K562 (cell line): ENCODE results near the gene GALNT18. TPM values are rescaled to one million over a fixed set of nuclear protein-coding genes. Genes with fewer than 3 reads are reported as not detected.

Experiments used
- ATAC-seq: fragments of 200-7000 bp; cut with Tn5 transposase; 3 replicates; pipeline ENCODE4 v1.9.1; 2020; ENCODE audit warnings: moderate library complexity
- BruUV-seq: library from RNA; stranded (reverse); fragments of 400-500 nt; replicated peaks from 2 replicates; lab custom pipeline; 2021; lab: Mats Ljungman, UMichigan
- CTCF ChIA-PET: fragments of 300-600 bp; formaldehyde crosslinking; extraction: SDS; loops from one replicate; lab custom pipeline; 2021; ENCODE audit warnings: low intra/inter-chr PET ratio; lab: Yijun Ruan, JAX
- POLR2A ChIA-PET: fragments of 300-600, 350-650 bp; sonication (Branson Sonifier 250); formaldehyde crosslinking; extraction: SDS; loops from one replicate; lab custom pipeline; 2021; ENCODE audit warnings: antibody characterized with exemption, inconsistent platforms; lab: Yijun Ruan, JAX
- DNase-seq, 4 experiments: peaks; one replicate each; pipeline versions ENCODE4 v3.0.0 to v3.0.0-alpha.2; 2011 to 2018; ENCODE audit warnings: low spot score in 3 of 4, mixed read lengths in 3 of 4; ENCODE audit errors: extremely low read depth in 1 of 4
- FAIRE-seq: peaks from 2 replicates; lab custom pipeline; 2011; peaks lifted over from hg19 to GRCh38; lab: Jason Lieb, UNC
- H2AFZ ChIP-seq: 2 replicates; pipeline ENCODE4 v1.6.0; 2011; ENCODE audit warnings: low read depth, low read length, control low read depth, inconsistent platforms
- H3K27ac ChIP-seq: fragments of 200-600 bp; 3 replicates; pipeline ENCODE4 v1.8.0; 2011; ENCODE audit warnings: low read depth, mild to moderate bottlenecking, control low read depth, inconsistent platforms, low read length, moderate library complexity, mixed read lengths; ENCODE audit errors: extremely low read depth
- H3K27me3 ChIP-seq, 2 experiments: fragments of 300-600 bp in 1 of 2; 2 replicates in 1 of 2; 3 replicates in 1 of 2; pipeline versions ENCODE4 v1.6.0 to v1.8.0; 2011; ENCODE audit warnings: inconsistent platforms in 2 of 2, low read length in 2 of 2, mild to moderate bottlenecking in 1 of 2, mixed read lengths in 1 of 2, moderate library complexity in 1 of 2; ENCODE audit not compliant: control insufficient read depth in 2 of 2, insufficient read depth in 2 of 2
- H3K36me3 ChIP-seq: fragments of 300-600 bp; 3 replicates; pipeline ENCODE4 v1.8.0; 2011; ENCODE audit warnings: mild to moderate bottlenecking, low read length, inconsistent platforms; ENCODE audit not compliant: control insufficient read depth, insufficient read depth
- H3K4me1 ChIP-seq, 2 experiments: fragments of 200-600 bp in 1 of 2; replicated peaks in 1 of 2; 2 replicates in 1 of 2; 3 replicates in 1 of 2; pipeline versions ENCODE4 v1.5.1 to v1.8.0; 2011; ENCODE audit warnings: inconsistent platforms in 2 of 2, low read length in 2 of 2, mild to moderate bottlenecking in 1 of 2, mixed read lengths in 1 of 2, moderate library complexity in 1 of 2; ENCODE audit not compliant: control insufficient read depth in 2 of 2, insufficient read depth in 2 of 2
- H3K4me2 ChIP-seq: 2 replicates; pipeline ENCODE4 v1.6.1; 2011; ENCODE audit warnings: low read length, control low read depth, inconsistent platforms, mixed read lengths; ENCODE audit not compliant: insufficient read depth
- H3K4me3 ChIP-seq: fragments of 200-600 bp; sonication (generic), shearing (Covaris generic); 2 replicates; pipeline ENCODE4 v1.5.1; 2016; ENCODE audit warnings: control low read depth, inconsistent platforms
- H3K79me2 ChIP-seq: fragments of 200-600 bp; 3 replicates; pipeline ENCODE4 v1.8.0; 2011; ENCODE audit warnings: low read length, inconsistent platforms; ENCODE audit not compliant: control insufficient read depth, insufficient read depth
- H3K9ac ChIP-seq, 2 experiments: 2 replicates each; pipeline versions ENCODE4 v1.6.0 to v1.6.1; 2011; ENCODE audit warnings: low read depth in 2 of 2, low read length in 2 of 2, control low read depth in 1 of 2, inconsistent platforms in 1 of 2, mild to moderate bottlenecking in 1 of 2, mixed read lengths in 1 of 2; ENCODE audit not compliant: insufficient read depth in 1 of 2
- H3K9me1 ChIP-seq: one replicate; pipeline ENCODE4 v1.6.0; 2011; ENCODE audit warnings: inconsistent platforms, mild to moderate bottlenecking, low read length, moderate library complexity; ENCODE audit not compliant: control insufficient read depth, insufficient read depth
- H3K9me3 ChIP-seq: replicated peaks from 2 replicates; pipeline ENCODE4 v1.5.1; 2011; ENCODE audit warnings: low read depth, low read length, inconsistent platforms; ENCODE audit not compliant: control insufficient read depth, insufficient read depth
- H4K20me1 ChIP-seq: replicated peaks from 2 replicates; pipeline ENCODE4 v1.6.1; 2011; ENCODE audit warnings: low read length, inconsistent platforms, mixed read lengths; ENCODE audit not compliant: control insufficient read depth, insufficient read depth
- ARID4B ChIP-seq: sonication (generic); formaldehyde crosslinking; IDR thresholded peaks from 2 replicates; pipeline ENCODE4 v1.8.0; 2022; ENCODE audit warnings: mild to moderate bottlenecking, missing genetic modification reagents
- E2F1 ChIP-seq: sonication (generic); formaldehyde crosslinking; IDR thresholded peaks from 2 replicates; pipeline ENCODE4 v1.8.1; 2023; ENCODE audit warnings: mild to moderate bottlenecking, missing genetic modification reagents, moderate library complexity
- PRDM10 ChIP-seq: fragments of 450-650 bp; IDR thresholded peaks from 2 replicates; pipeline ENCODE4 v1.6.1; 2018; ENCODE audit not compliant: partially characterized antibody
- USF1 ChIP-seq: sonication (generic); formaldehyde crosslinking; IDR thresholded peaks from 2 replicates; pipeline ENCODE4 v1.9.0; 2022; ENCODE audit warnings: mild to moderate bottlenecking, missing genetic modification reagents
- ZNF398 ChIP-seq: fragments of 250-450 bp; sonication (Bioruptor Pico); IDR thresholded peaks from 2 replicates; pipeline ENCODE4 v1.8.0; 2021; ENCODE audit warnings: moderate library complexity, mild to moderate bottlenecking, inconsistent platforms
- ZNF655 ChIP-seq: fragments of 250-450 bp; sonication (Bioruptor Pico); IDR thresholded peaks from 2 replicates; pipeline ENCODE4 v1.5.0; 2021
- WGBS: fragments of 100-300 bp; shearing (Covaris generic); methylation state at CpG from one replicate; pipeline ENCODE4 v1.1.6; 2016; ENCODE audit warnings: low coverage, mixed read lengths; ENCODE audit not compliant: insufficient coverage; ENCODE audit errors: missing lambda C conversion rate; 5-methylcytosine and 5-hydroxymethylcytosine counted together
- in situ Hi-C: fragments of 300-500 bp; cut with MboI; formaldehyde crosslinking; loops from 4 replicates; pipeline ENCODE4 v1.15.0; 2018; ENCODE audit warnings: inconsistent platforms, mixed read lengths
- intact Hi-C: fragments of 100-400 bp; cut with micrococcal nuclease; formaldehyde crosslinking; loops from 2 replicates; pipeline ENCODE4 v1.14.2; 2022
- polyA plus RNA-seq, 8 experiments: library from polyadenylated mRNA; depleted of rRNA in 4 of 8; stranded (reverse) in 5 of 8; unstranded in 3 of 8; fragments of >200 nt; fragmentation: Nextera tagmentation in 2 of 8; fragmentation: Illumina TruSeq in 1 of 8; extraction: Ambion mirVana in 2 of 8; extraction: Trizol in 1 of 8; gene quantifications; 2 replicates each; pipeline versions ENCODE4 v1.2.1 to v1.2.3, GENCODE V29; 2011 to 2014; ENCODE audit warnings: inconsistent platforms in 1 of 8, missing spikeins in 1 of 8
- total RNA-seq, 7 experiments: library from RNA; depleted of rRNA in 6 of 7; stranded (reverse); fragments of >200 nt in 6 of 7; fragmentation: Illumina TruSeq in 2 of 7; extraction: Trizol in 2 of 7; gene quantifications; 2 replicates each; pipeline versions ENCODE4 v1.2.1 to v1.2.3, GENCODE V29; 2011 to 2021; ENCODE audit warnings: low replicate concordance in 1 of 7

Gene GALNT18
- total and polyA plus RNA-seq, 9 of the 15 experiments (the other 6 are each of a cell fraction or from before 2014, with no cell fraction given) = not detected

- TF ChIP-seq ZNF398 (no peak), PRDM10 (peak; percentile 37), USF1 (CRISPR knock-in tag) (no peak), ARID4B (no peak), ZNF655 (CRISPR knock-in tag) (no peak), E2F1 (CRISPR knock-in tag) (no peak)
- TF ChIP-seq, all 486 proteins: peak for 1
- Histone ChIP-seq H3K9me3 (no peaks in the 10 kb centered on the region), H3K9me1 (no peaks in the 10 kb centered on the region), H2AFZ (no peak overlapping the region), H3K9ac (no peak overlapping the region), H3K4me3 (no peak overlapping the region), H3K27me3 (peaks cover under 1 to 17% of the 10 kb centered on the region in 2 experiments; a peak in 3 of 5 replicates), H3K4me2 (no peak overlapping the region), H3K36me3 (no peaks in the 10 kb centered on the region), H3K4me1 (no peaks in the 10 kb centered on the region), H3K27ac (no peak overlapping the region), H3K79me2 (no peaks in the 10 kb centered on the region), H4K20me1 (no peaks in the 10 kb centered on the region)
- ATAC-seq (no peak), DNase-seq (no peak), FAIRE-seq (no peak)
- ChIA-PET CTCF (no interaction called here), POLR2A (no interaction called here)
- no TSS peak for BruUV-seq
- intact Hi-C loops = no loop called here
- in situ Hi-C loops = no loop called here
- 0% methylated on average over 1 of the region's 1 CpG for WGBS
Observed at GRCh38 chr11:11230087-11230486, 391.7 kb downstream of the GALNT18 start.
